Measurements from ENCODE around the gene WDR54.

DNA sequence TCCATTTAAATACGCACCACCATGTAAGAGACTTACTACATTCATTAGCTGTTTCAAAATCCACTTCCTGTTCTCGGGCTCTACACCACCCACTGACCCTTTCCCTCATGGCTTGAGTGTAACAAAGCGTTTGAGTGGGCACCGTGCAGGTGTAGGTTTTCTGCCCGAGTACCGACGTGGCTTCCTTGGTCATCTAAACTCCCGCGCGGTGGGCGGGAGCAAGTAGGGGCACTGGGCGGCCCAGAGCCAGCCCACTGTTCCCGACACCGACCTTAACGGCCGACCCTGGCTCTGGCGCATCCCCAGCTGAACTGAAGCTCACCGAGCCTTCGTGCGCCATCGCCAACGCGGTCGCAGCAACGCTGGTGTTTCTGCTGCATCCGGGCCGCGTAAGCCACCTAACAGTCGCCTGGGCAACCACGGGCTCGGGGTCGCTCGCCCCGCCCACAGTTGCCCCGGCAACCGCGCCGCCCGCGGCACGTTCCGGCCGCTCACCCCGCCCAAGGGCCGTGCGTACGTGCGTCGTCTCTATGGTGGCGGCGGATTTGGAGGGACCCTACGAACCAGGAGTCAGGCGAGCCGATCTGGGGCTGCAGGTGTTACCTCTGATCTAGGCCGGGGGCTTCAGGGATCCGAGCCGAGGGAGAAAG, at the start of gene WDR54, which contains the start of gene C2orf81:
- TF ChIP-seq CTCF (IDR thresholded peaks at IDR 0.05; ENCODE audit: insufficient read depth, low read length) (no peak), POLR2AphosphoS5 (IDR thresholded peaks at IDR 0.05; ENCODE audit: low read depth) (no peak), GABPA (IDR thresholded peaks at IDR 0.05; ENCODE audit: low read depth) (no peak), REST (IDR thresholded peaks at IDR 0.05; ENCODE audit: insufficient replicate concordance, low read depth) (no peak)

Data from HL-60 (cell line).